Peyer's patch (tissue), 4 donors: ENCODE measurements around the gene FANCD2OS. TPM values are rescaled to one million over a fixed set of nuclear protein-coding genes. Genes with fewer than 3 reads are reported as not detected.

ENCODE experiments used
- DNase-seq, 3 donors: peaks; one replicate each; pipeline ENCODE4 v3.0.0-alpha.2; 2017 to 2019
- H3K27ac ChIP-seq, 4 donors: fragments of 200-600 bp; sonication (generic); one replicate each; pipeline ENCODE4 v1.5.1; 2016 to 2019
- H3K27me3 ChIP-seq, 2 donors: fragments of 200-600 bp; sonication (generic); one replicate each; pipeline ENCODE4 v1.5.1; 2019
- H3K36me3 ChIP-seq, 3 donors: fragments of 200-600 bp; sonication (generic); one replicate each; pipeline ENCODE4 v1.5.1; 2016 to 2019
- H3K4me1 ChIP-seq, 4 donors: fragments of 200-600 bp; sonication (generic); one replicate each; pipeline ENCODE4 v1.5.1; 2016 to 2019
- H3K4me3 ChIP-seq, 4 donors: fragments of 200-600 bp; sonication (generic); 1 replicate in 3 of 4; 2 replicates in 1 of 4; pipeline ENCODE4 v1.5.1; 2016 to 2019; ENCODE audit warnings: mild to moderate bottlenecking in 1 of 4
- H3K9me3 ChIP-seq, 4 donors: fragments of 200-600 bp; sonication (generic); one replicate each; pipeline ENCODE4 v1.5.1; 2016 to 2019; ENCODE audit warnings: mild to moderate bottlenecking in 1 of 4
- CTCF ChIP-seq, 6 experiments: fragments of 450-650 bp in 4 of 6; fragments of 200-600 bp in 2 of 6; sonication (generic) in 1 of 6; IDR thresholded peaks; one replicate each; pipeline ENCODE4 v1.5.1; 2017 to 2019; ENCODE audit warnings: antibody characterized with exemption in 6 of 6, mild to moderate bottlenecking in 3 of 6, moderate library complexity in 1 of 6
- POLR2A ChIP-seq, 2 donors: fragments of 450-650 bp; IDR thresholded peaks; one replicate each; pipeline ENCODE4 v1.5.1; 2017; ENCODE audit warnings: antibody characterized with exemption in 2 of 2, mild to moderate bottlenecking in 2 of 2, moderate library complexity in 2 of 2
- total RNA-seq, 4 donors: library from RNA; depleted of rRNA; stranded (reverse); fragments of >200 nt; gene quantifications; one replicate each; pipeline ENCODE4 v1.1.0, GENCODE V29; 2016

FANCD2OS gene
- total RNA-seq, 4 donors from 2014 or later, result not detected

- Histone ChIP-seq H3K4me1 (no peaks in the 10 kb centered on the region), H3K27ac (no peak overlapping the region), H3K4me3 (no peak overlapping the region), H3K9me3 (no peaks in the 10 kb centered on the region), H3K27me3 (no peaks in the 10 kb centered on the region), H3K36me3 (peaks cover 0 to 80% (median 3%) of the 10 kb centered on the region in 3 donors)
- no peak for DNase-seq
- TF ChIP-seq POLR2A (IDR thresholded peaks at IDR 0.05) (no peak), CTCF (IDR thresholded peaks at IDR 0.05) (no peak)
Observed at GRCh38 chr3:10150987-10151386, 42.9 kb upstream of the FANCD2OS start.

- Histone ChIP-seq H3K36me3 (peaks cover 0 to 77% (median 3%) of the 10 kb centered on the region in 3 donors), H3K27me3 (no peaks in the 10 kb centered on the region), H3K9me3 (no peaks in the 10 kb centered on the region), H3K4me3 (no peak overlapping the region), H3K27ac (peak overlapping the region in 1 of 4 donors; percentile 15), H3K4me1 (peaks cover 0 to 2% (median under 1%) of the 10 kb centered on the region in 4 donors)
- DNase-seq, result no peak
- TF ChIP-seq POLR2A (IDR thresholded peaks at IDR 0.05) (no peak), CTCF (IDR thresholded peaks at IDR 0.05) (no peak)
Observed at GRCh38 chr3:10149226-10149625, 41.2 kb upstream of the FANCD2OS start.

GRCh38 chr3:10145685-10146084, 37.6 kb upstream of the FANCD2OS start:
- H3K27ac ChIP-seq, result peak overlapping the region in 1 of 4 donors; percentile 42
- TF ChIP-seq POLR2A (IDR thresholded peaks at IDR 0.05) (no peak), CTCF (IDR thresholded peaks at IDR 0.05) (no peak)
- peaks cover 0 to 41% (median 3%) of the 10 kb centered on the region in 3 donors for H3K36me3 ChIP-seq
- no peaks in the 10 kb centered on the region for H3K27me3 ChIP-seq
- H3K9me3 ChIP-seq, result no peaks in the 10 kb centered on the region
- H3K4me3 ChIP-seq, result no peak overlapping the region
- peaks cover 0 to 24% (median 8%) of the 10 kb centered on the region in 4 donors for H3K4me1 ChIP-seq
- no peak for DNase-seq

- peak in 1 of 3 donors; percentile 51 for DNase-seq
Observed at GRCh38 chr3:10142707-10143560, 34.9 kb upstream of the FANCD2OS start.

GRCh38 chr3:10140996-10141546, 33.0 kb upstream of the FANCD2OS start:
- H3K9me3 ChIP-seq, result no peaks in the 10 kb centered on the region
- peaks cover 0 to 24% (median 8%) of the 10 kb centered on the region in 4 donors for H3K4me1 ChIP-seq
- H3K36me3 ChIP-seq, result no peaks in the 10 kb centered on the region
- TF ChIP-seq CTCF (IDR thresholded peaks at IDR 0.05), result no peak
- TF ChIP-seq POLR2A (IDR thresholded peaks at IDR 0.05), result no peak
- H3K4me3 ChIP-seq, result peak overlapping the region in 3 of 4 donors; percentile 54 to 91 (median 84)
- peak overlapping the region in 3 of 4 donors; percentile 86 to 96 (median 87) for H3K27ac ChIP-seq
- DNase-seq, result no peak
- H3K27me3 ChIP-seq, result no peaks in the 10 kb centered on the region

More at GRCh38 chr3:10142707-10143560, 34.9 kb upstream of the FANCD2OS start:
- Histone ChIP-seq H3K27me3 (no peaks in the 10 kb centered on the region), H3K36me3 (peaks cover 0 to 17% (median 0%) of the 10 kb centered on the region in 3 donors), H3K9me3 (no peaks in the 10 kb centered on the region), H3K4me3 (peak overlapping the region; percentile 54 to 91 (median 72)), H3K27ac (peak overlapping the region; percentile 86 to 97 (median 92)), H3K4me1 (peaks cover 0 to 24% (median 8%) of the 10 kb centered on the region in 4 donors)
- TF ChIP-seq POLR2A (IDR thresholded peaks at IDR 0.05) (no peak), CTCF (IDR thresholded peaks at IDR 0.05) (no peak)
